ENCODE data around the gene ATG7. TPM values are rescaled to one million over a fixed set of nuclear protein-coding genes. Genes with fewer than 3 reads are reported as not detected.
"Not testable (repeated sequence)": the region's sequence is repeated elsewhere in the genome, so short reads cannot be mapped to it uniquely, and the experiment has no call there.

ATG7 gene
- total RNA-seq, 2 experiments from 2014 or later: 21.7 to 28.4 TPM

GRCh38 chr3:11570789-11571495 lies 298.7 kb downstream of the ATG7 start:
- H3K79me2 ChIP-seq (ENCODE audit: insufficient read depth, low read depth, low read length): no peaks in the 10 kb centered on the region

GRCh38 chr3:11572660-11573059 lies 300.5 kb downstream of the ATG7 start:
- intact Hi-C loops (cut with micrococcal nuclease; ENCODE audit: unreplicated experiment); H3K79me2 ChIP-seq (ENCODE audit: insufficient read depth, low read depth, low read length): not testable (repeated sequence)

More at GRCh38 chr3:11570789-11571495, 298.7 kb downstream of the ATG7 start:
- Histone ChIP-seq H4K20me1 (ENCODE audit: insufficient read depth, low read length) (peaks cover 2% of the 10 kb centered on the region; the same call in 1 of the 2 replicates), H2AFZ (ENCODE audit: low read length) (no peak overlapping the region), H3K4me1 (ENCODE audit: insufficient read depth, low read length, poor library complexity, severe bottlenecking) (peaks cover 2% of the 10 kb centered on the region), H3K9me2 (ENCODE audit: insufficient read depth, low read length) (no peaks in the 10 kb centered on the region), H3K9me3 (ENCODE audit: low read length) (no peaks in the 10 kb centered on the region), H3K27ac (ENCODE audit: low read depth, low read length, poor library complexity, severe bottlenecking) (no peak overlapping the region), H3K4me3 (ENCODE audit: low read depth, low read length, poor library complexity, severe bottlenecking) (no peak overlapping the region), H3K36me3 (ENCODE audit: insufficient read depth, low read length) (peaks cover 16% of the 10 kb centered on the region; the same call in 1 of the 2 replicates), H3K4me2 (ENCODE audit: low read length) (no peak overlapping the region)
- ChIA-PET POLR2A (no interaction called here), CTCF (ENCODE audit: unreplicated experiment) (no interaction called here)
- no peak for TF ChIP-seq EZH2phosphoT487 (IDR thresholded peaks at IDR 0.05; ENCODE audit: borderline replicate concordance, low read depth, low read length)
- TF ChIP-seq CTCF (conservative IDR thresholded peaks at IDR 0.05; ENCODE audit: low read length): no peak
- no TSS peak for BruUV-seq (replicated peaks)
- no peak for DNase-seq (ENCODE audit: low spot score)
- intact Hi-C loops (cut with micrococcal nuclease; ENCODE audit: unreplicated experiment): no loop called here

GRCh38 chr3:11574981-11575669 lies 302.9 kb downstream of the ATG7 start:
- intact Hi-C loops (cut with micrococcal nuclease; ENCODE audit: unreplicated experiment): no loop called here
- H3K79me2 ChIP-seq (ENCODE audit: insufficient read depth, low read depth, low read length): peaks cover 25% of the 10 kb centered on the region; the same call in 1 of the 2 replicates
- H3K4me1 ChIP-seq (ENCODE audit: insufficient read depth, low read length, poor library complexity, severe bottlenecking): peaks cover 13% of the 10 kb centered on the region
- no peaks in the 10 kb centered on the region for H3K9me2 ChIP-seq (ENCODE audit: insufficient read depth, low read length)
- H3K27ac ChIP-seq (ENCODE audit: low read depth, low read length, poor library complexity, severe bottlenecking): no peak overlapping the region
- H3K4me3 ChIP-seq (ENCODE audit: low read depth, low read length, poor library complexity, severe bottlenecking): no peak overlapping the region
- peaks cover 13% of the 10 kb centered on the region; the same call in 1 of the 2 replicates for H3K36me3 ChIP-seq (ENCODE audit: insufficient read depth, low read length)
- H3K4me2 ChIP-seq (ENCODE audit: low read length): no peak overlapping the region
- no peak for DNase-seq (ENCODE audit: low spot score)
- ChIA-PET POLR2A (interaction anchor here (0.6 to 1.0 kb wide), 3 partner anchors 9 to 28 kb away, joined by 3 to 4 read pairs (median 4); no protein-coding TSS in a partner anchor), CTCF (ENCODE audit: unreplicated experiment) (no interaction called here)
- H2AFZ ChIP-seq (ENCODE audit: low read length): no peak overlapping the region
- TF ChIP-seq EZH2phosphoT487 (IDR thresholded peaks at IDR 0.05; ENCODE audit: borderline replicate concordance, low read depth, low read length) (no peak), CTCF (conservative IDR thresholded peaks at IDR 0.05; ENCODE audit: low read length) (no peak)
- BruUV-seq (replicated peaks): no TSS peak
- peaks cover 9% of the 10 kb centered on the region for H4K20me1 ChIP-seq (ENCODE audit: insufficient read depth, low read length)
- H3K9me3 ChIP-seq (ENCODE audit: low read length): no peaks in the 10 kb centered on the region

More at GRCh38 chr3:11572660-11573059, 300.5 kb downstream of the ATG7 start:
- peaks cover 13% of the 10 kb centered on the region for H3K4me1 ChIP-seq (ENCODE audit: insufficient read depth, low read length, poor library complexity, severe bottlenecking)
- H4K20me1 ChIP-seq (ENCODE audit: insufficient read depth, low read length); H3K9me2 ChIP-seq (ENCODE audit: insufficient read depth, low read length); H3K9me3 ChIP-seq (ENCODE audit: low read length); DNase-seq (ENCODE audit: low spot score); H3K27ac ChIP-seq (ENCODE audit: low read depth, low read length, poor library complexity, severe bottlenecking); CTCF ChIA-PET (ENCODE audit: unreplicated experiment); BruUV-seq (replicated peaks); H3K4me3 ChIP-seq (ENCODE audit: low read depth, low read length, poor library complexity, severe bottlenecking); H3K4me2 ChIP-seq (ENCODE audit: low read length); H2AFZ ChIP-seq (ENCODE audit: low read length): not testable (repeated sequence)
- H3K36me3 ChIP-seq (ENCODE audit: insufficient read depth, low read length): peaks cover 10% of the 10 kb centered on the region; the same call in 1 of the 2 replicates
- POLR2A ChIA-PET: interaction anchor here (0.6 to 0.8 kb wide), 3 partner anchors 79 to 225 kb away, joined by 3 read pairs; no protein-coding TSS in a partner anchor

Data from OCI-LY7 (cell line).